Omental fat pad (tissue), 4 donors: ENCODE results near the gene CCDC18. TPM values are rescaled to one million over a fixed set of nuclear protein-coding genes. Genes with fewer than 3 reads are reported as not detected.
"Not testable (repeated sequence)": the region's sequence is repeated elsewhere in the genome, so short reads cannot be mapped to it uniquely, and the experiment has no call there.

Source experiments
- ATAC-seq: fragments of 150-250 bp; one replicate; pipeline ENCODE4 v1.9.1; 2016; ENCODE audit warnings: mild to moderate bottlenecking, moderate library complexity; ENCODE audit not compliant: low FRiP score
- DNase-seq: peaks from one replicate; pipeline ENCODE4 v3.0.0-alpha.2; 2019; ENCODE audit warnings: low spot score
- total RNA-seq, 4 donors: library from RNA; depleted of rRNA; stranded (reverse); fragments of >200 nt; gene quantifications; one replicate each; pipeline ENCODE4 v1.1.0, GENCODE V29; 2016
- TF ChIP-seq, protein P1 (sequence below), 3 donors: fragments of 450-650 bp; IDR thresholded peaks; one replicate each; pipeline ENCODE4 v1.5.1; 2016 to 2017; ENCODE audit warnings: antibody characterized with exemption in 3 of 3, mild to moderate bottlenecking in 3 of 3, moderate library complexity in 2 of 3

Gene CCDC18
- total RNA-seq, 4 donors from 2014 or later: 8.2 to 12.6 (median 10.1) TPM

DNA sequence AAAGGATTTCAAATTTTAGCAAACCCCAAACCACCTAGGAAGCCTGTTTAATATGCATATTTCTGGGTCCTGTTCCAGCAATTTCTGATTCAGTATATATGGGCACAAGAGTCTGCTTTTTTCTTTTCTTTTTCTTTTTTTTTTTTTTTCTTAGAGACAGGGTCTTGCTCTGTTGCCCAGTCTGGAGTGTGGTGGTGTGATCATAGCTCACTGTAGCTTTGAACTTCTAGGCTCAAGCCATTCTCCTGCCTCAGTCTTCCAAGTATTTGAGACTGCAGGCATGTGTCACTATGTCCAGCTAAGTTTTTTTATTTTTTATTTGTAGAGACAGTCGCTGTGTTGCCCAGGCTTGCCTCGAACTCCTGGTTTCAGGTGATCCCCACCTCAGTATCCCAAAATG, 34.8 kb downstream of the CCDC18 start:
- DNase-seq (no peak), ATAC-seq (no peak)
- TF ChIP-seq, protein P1, sequence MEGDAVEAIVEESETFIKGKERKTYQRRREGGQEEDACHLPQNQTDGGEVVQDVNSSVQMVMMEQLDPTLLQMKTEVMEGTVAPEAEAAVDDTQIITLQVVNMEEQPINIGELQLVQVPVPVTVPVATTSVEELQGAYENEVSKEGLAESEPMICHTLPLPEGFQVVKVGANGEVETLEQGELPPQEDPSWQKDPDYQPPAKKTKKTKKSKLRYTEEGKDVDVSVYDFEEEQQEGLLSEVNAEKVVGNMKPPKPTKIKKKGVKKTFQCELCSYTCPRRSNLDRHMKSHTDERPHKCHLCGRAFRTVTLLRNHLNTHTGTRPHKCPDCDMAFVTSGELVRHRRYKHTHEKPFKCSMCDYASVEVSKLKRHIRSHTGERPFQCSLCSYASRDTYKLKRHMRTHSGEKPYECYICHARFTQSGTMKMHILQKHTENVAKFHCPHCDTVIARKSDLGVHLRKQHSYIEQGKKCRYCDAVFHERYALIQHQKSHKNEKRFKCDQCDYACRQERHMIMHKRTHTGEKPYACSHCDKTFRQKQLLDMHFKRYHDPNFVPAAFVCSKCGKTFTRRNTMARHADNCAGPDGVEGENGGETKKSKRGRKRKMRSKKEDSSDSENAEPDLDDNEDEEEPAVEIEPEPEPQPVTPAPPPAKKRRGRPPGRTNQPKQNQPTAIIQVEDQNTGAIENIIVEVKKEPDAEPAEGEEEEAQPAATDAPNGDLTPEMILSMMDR (IDR thresholded peaks at IDR 0.05): no peak

DNA sequence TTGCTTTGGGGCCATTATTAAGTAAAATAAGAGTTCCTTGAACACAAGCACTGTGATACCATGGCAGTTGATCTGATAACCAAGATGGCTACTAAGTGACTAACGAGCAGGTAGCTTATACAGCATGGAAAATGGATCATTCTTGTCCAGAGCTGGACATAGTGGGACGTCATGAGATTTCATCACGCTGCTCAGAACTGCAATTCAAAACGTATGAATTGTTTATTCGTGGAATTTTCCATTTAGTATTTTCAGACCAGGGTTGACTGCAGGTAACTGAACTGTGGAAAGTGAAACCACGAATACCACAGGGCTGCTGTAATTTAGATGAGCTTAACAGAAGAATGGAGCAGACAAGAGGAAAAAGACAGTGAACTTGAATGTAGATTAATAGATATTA, 38.9 kb downstream of the CCDC18 start:
- TF ChIP-seq, protein P1 (IDR thresholded peaks at IDR 0.05): no peak
- DNase-seq: no peak
- no peak for ATAC-seq

DNA sequence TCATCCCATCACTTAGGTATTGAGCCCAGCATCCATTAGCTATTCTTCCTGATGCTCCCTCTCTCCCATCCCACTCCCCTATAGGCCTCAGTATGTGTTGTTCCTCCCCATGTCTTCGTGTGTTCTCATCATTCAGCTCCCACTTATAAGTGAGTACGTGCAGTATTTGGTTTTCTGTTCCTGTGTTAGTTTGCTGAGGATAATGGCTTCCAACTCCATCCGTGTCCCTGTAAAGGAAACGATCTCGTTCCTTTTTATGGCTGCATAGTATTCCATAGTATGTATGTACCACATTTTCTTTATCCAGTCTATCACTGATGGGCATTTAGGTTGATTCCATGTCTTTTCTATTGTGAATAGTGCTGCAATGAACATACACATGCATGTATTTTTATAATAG, 40.2 kb downstream of the CCDC18 start:
- DNase-seq, ATAC-seq: not testable (repeated sequence)

DNA sequence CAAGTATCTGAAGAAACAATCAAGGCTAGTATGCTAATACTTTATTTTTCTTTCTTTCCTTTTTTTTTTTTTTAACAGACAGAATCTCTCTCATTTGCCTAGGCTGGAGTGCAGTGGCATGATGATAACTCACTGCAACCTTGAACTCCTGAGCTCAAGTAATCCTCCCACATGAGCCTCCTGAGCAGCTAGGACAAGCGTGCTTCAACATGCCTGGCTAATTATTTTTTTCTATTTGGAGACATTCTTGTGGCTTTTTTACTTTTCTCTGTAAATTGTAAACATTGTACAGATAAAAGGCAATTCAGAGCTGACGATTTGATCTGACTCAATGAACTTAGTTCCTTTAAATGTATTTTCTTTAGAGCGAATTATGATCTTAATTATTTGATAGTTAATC, 41.4 kb downstream of the CCDC18 start:
- no peak for ATAC-seq
- no peak for DNase-seq
- TF ChIP-seq, protein P1 (IDR thresholded peaks at IDR 0.05): no peak

DNA sequence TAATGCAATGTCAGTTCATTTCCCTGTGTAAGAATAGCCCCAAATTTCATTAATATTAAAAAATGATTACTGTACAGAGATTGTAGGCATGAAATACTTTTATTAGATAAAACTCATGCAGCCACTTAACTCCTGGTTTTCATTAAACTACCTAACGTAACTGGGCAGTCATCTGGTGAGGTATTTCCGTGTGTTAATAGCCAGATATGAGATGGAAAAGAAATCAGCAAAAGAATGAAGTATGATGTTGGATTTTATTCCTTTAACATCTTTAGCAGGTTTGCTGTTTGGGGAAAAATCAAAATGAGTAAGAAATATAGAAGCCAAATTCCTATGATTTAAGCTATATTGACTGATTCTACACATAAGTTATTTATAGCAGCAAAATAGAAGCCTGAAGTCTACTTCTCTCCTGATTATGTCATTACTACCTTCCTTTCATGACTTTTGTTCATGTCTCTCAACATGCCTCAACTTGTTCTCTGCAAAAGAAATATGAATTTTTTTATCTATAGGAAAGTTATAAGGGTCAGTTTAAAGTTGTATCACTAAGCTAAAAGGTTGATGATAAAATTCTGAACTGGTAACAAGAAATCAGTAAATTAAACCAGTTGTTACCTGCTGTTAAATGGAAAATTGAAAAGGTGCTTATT, 42.6 kb downstream of the CCDC18 start:
- DNase-seq: no peak
- TF ChIP-seq, protein P1 (IDR thresholded peaks at IDR 0.05): no peak
- ATAC-seq: no peak

DNA sequence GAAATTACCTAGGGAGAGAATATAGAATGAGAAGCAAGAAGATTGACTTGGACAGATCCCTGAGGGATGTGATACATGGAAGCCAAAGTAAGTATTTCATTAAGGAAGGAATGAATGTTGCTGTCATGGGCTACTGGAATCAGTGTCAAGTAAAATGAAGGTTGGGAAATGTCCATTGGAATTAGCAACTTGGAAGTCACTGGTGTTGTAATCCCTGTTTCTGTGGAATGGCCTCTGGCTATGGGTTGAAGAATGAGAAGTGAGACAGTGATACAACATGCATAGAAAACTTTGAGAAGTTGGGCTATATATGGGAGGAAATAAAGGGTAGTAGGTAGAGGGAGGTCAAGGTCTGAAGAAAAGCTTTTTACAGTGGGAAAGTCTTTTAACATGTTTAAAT, 54.7 kb downstream of the CCDC18 start:
- no peak for ATAC-seq
- TF ChIP-seq, protein P1 (IDR thresholded peaks at IDR 0.05): no peak

DNA sequence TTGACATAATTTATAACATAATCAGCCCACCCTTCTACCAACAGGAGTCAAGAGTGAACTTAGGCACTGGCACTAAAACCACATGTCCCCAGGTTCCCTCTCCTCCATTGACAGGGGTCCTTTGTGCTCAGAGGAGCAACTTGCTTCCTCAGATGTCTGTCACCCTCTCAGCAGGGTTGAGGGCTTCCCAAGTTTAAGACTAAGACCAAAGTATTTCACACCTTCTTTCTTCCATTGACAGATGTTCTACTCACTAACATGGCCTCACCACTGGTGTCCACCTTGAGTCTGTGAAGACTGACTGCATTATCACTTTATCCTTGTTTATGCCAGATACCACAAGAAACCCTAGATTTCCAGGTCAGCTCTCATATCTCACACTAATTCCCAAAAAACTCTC, 56.5 kb downstream of the CCDC18 start:
- ATAC-seq (no peak), DNase-seq (no peak)
- TF ChIP-seq, protein P1 (IDR thresholded peaks at IDR 0.05): no peak

More for the DNA sequence above, 54.7 kb downstream of the CCDC18 start:
- DNase-seq: no peak
